GM21576 (cell line): ENCODE results near the gene KLHL21.

Source experiments
- ATAC-seq: cut with Tn5 transposase; IDR thresholded peaks from one replicate; pipeline ENCODE4 v1.9.1; 2021; ENCODE audit warnings: mild to moderate bottlenecking, moderate library complexity; ENCODE audit not compliant: unreplicated experiment

Gene KLHL21

GRCh38 chr1:6557597-6557996 lies 45.1 kb downstream of the KLHL21 start:
- no peak for ATAC-seq

- no peak for ATAC-seq
Measured at GRCh38 chr1:6554907-6555778, 47.5 kb downstream of the KLHL21 start, which contains the start of gene TAS1R1. TSS of gene TAS1R1 (plus strand) at chr1:6555307. CDS start at chr1:6555374, 67 bp downstream.

GRCh38 chr1:6554031-6554906 lies 48.4 kb downstream of the KLHL21 start, which contains the start of gene NOL9:
TSS of gene NOL9 (minus strand) at chr1:6554513. CDS start at chr1:6554502, 11 bp downstream.
- ATAC-seq = peak; percentile 90

GRCh38 chr1:6547301-6547700 lies 55.4 kb downstream of the KLHL21 start:
- ATAC-seq = no peak

GRCh38 chr1:6546326-6546725 lies 56.3 kb downstream of the KLHL21 start:
- ATAC-seq = no peak

GRCh38 chr1:6545276-6546112 lies 57.2 kb downstream of the KLHL21 start:
- ATAC-seq = no peak

- ATAC-seq = no peak
Measured at GRCh38 chr1:6544831-6545230, 57.8 kb downstream of the KLHL21 start.
